Natural killer cell (primary cell): ENCODE measurements around the gene DLGAP3. TPM values are rescaled to one million over a fixed set of nuclear protein-coding genes. Genes with fewer than 3 reads are reported as not detected.

Source experiments
- ATAC-seq, 3 donors: fragments of 150-1000 bp in 2 of 3; fragments of 200-7000 bp in 1 of 3; cut with Tn5 transposase; 1 replicate in 1 of 3; 2 replicates in 2 of 3; pipeline ENCODE4 v1.10.0; 2021; ENCODE audit warnings: mild to moderate bottlenecking in 2 of 3, moderate library complexity in 2 of 3
- DNase-seq, 2 donors: peaks; one replicate each; pipeline versions ENCODE4 v3.0.0 to v3.0.0-alpha.2; 2013 to 2021; ENCODE audit warnings: mixed read lengths in 1 of 2
- H3K27ac ChIP-seq: one replicate; pipeline ENCODE4 v1.5.1; 2013; ENCODE audit warnings: mild to moderate bottlenecking, low read length
- H3K27me3 ChIP-seq: one replicate; pipeline ENCODE4 v1.6.1; 2013; ENCODE audit warnings: low read length; ENCODE audit not compliant: control insufficient read depth, insufficient read depth
- H3K36me3 ChIP-seq: one replicate; pipeline ENCODE4 v1.6.1; 2013; ENCODE audit warnings: low read length; ENCODE audit not compliant: control insufficient read depth, insufficient read depth
- H3K4me1 ChIP-seq: one replicate; pipeline ENCODE4 v1.6.1; 2013; ENCODE audit warnings: low read length; ENCODE audit not compliant: control insufficient read depth, insufficient read depth
- H3K4me3 ChIP-seq: one replicate; pipeline ENCODE4 v1.5.1; 2013; ENCODE audit warnings: low read length
- H3K9me3 ChIP-seq: one replicate; pipeline ENCODE4 v1.6.1; 2013; ENCODE audit warnings: low read length; ENCODE audit not compliant: control insufficient read depth, insufficient read depth
- H3K27ac Mint-ChIP-seq, 2 donors: one replicate each; pipeline ENCODE4 v1.8.0; 2022; ENCODE audit warnings: mild to moderate bottlenecking in 2 of 2, mixed read lengths in 2 of 2, moderate library complexity in 1 of 2
- H3K27me3 Mint-ChIP-seq, 2 donors: one replicate each; pipeline ENCODE4 v1.8.0; 2022; ENCODE audit warnings: low read depth in 2 of 2, mixed read lengths in 2 of 2
- H3K36me3 Mint-ChIP-seq: one replicate; pipeline ENCODE4 v1.8.0; 2022; ENCODE audit warnings: mixed read lengths
- H3K4me1 Mint-ChIP-seq, 2 donors: one replicate each; pipeline ENCODE4 v1.8.0; 2022; ENCODE audit warnings: mixed read lengths in 2 of 2
- H3K4me3 Mint-ChIP-seq: one replicate; pipeline ENCODE4 v1.8.0; 2022; ENCODE audit warnings: mild to moderate bottlenecking, moderate library complexity, mixed read lengths
- H3K9me3 Mint-ChIP-seq, 2 donors: one replicate each; pipeline ENCODE4 v1.8.0; 2022; ENCODE audit warnings: mixed read lengths in 2 of 2
- WGBS: methylation state at CpG from one replicate; pipeline ENCODE4 v1.1.7; 2013; ENCODE audit warnings: missing lambda C conversion rate; ENCODE audit not compliant: insufficient coverage; 5-methylcytosine and 5-hydroxymethylcytosine counted together
- intact Hi-C: fragments of 100-400 bp; cut with micrococcal nuclease; formaldehyde crosslinking; loops from one replicate; pipeline ENCODE4 v1.14.2; 2022
- total RNA-seq, 4 donors: library from RNA; stranded (reverse); fragments of 120-200 nt in 1 of 4; gene quantifications; one replicate each; pipeline versions ENCODE4 v1.2.3 to v1.2.4, GENCODE V29; 2013 to 2022
- TF ChIP-seq, protein P1 (sequence below): fragments of 200-600 bp; IDR thresholded peaks from one replicate; pipeline ENCODE4 v1.8.0; 2022; ENCODE audit warnings: antibody characterized with exemption

The DLGAP3 gene
- total RNA-seq, 3 donors from 2014 or later (not counting 1 experiment from before 2014, with no cell fraction given), result 0.33 to 0.38 (median 0.36) TPM

DNA sequence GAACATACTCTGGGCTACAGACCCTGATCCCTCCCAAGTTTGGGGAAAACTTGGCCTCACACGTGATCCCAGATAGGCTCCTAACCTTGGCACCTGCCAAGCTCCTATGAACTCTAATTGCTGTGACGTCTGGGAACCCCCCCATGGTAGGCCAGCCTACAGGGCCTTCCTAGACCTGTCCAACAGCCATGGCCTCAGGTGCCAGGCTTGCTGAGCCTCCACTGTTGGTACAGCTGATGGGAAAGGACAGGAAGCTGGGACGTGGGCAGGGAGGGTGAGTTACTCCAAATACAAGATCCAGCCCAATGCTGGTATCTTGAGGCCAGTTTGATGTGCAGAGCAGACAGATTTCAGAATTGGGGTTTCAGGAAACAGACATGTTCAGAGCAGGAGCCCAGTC, 89.0 kb downstream of the DLGAP3 start:
- Histone ChIP-seq H3K27me3 (no peaks in the 10 kb centered on the region), H3K27ac (no peak overlapping the region), H3K4me3 (no peak overlapping the region), H3K36me3 (no peaks in the 10 kb centered on the region), H3K4me1 (peaks cover 15% of the 10 kb centered on the region), H3K9me3 (no peaks in the 10 kb centered on the region)
- Mint-ChIP-seq H3K9me3 (no peaks in the 10 kb centered on the region), H3K27me3 (no peaks in the 10 kb centered on the region), H3K27ac (no peak overlapping the region), H3K4me3 (no peak overlapping the region), H3K4me1 (peaks cover 21 to 39% of the 10 kb centered on the region in 2 donors), H3K36me3 (no peaks in the 10 kb centered on the region)
- intact Hi-C loops, result no loop called here
- ATAC-seq (no peak), DNase-seq (no peak)
- TF ChIP-seq, protein P1, sequence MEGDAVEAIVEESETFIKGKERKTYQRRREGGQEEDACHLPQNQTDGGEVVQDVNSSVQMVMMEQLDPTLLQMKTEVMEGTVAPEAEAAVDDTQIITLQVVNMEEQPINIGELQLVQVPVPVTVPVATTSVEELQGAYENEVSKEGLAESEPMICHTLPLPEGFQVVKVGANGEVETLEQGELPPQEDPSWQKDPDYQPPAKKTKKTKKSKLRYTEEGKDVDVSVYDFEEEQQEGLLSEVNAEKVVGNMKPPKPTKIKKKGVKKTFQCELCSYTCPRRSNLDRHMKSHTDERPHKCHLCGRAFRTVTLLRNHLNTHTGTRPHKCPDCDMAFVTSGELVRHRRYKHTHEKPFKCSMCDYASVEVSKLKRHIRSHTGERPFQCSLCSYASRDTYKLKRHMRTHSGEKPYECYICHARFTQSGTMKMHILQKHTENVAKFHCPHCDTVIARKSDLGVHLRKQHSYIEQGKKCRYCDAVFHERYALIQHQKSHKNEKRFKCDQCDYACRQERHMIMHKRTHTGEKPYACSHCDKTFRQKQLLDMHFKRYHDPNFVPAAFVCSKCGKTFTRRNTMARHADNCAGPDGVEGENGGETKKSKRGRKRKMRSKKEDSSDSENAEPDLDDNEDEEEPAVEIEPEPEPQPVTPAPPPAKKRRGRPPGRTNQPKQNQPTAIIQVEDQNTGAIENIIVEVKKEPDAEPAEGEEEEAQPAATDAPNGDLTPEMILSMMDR, result no peak
- WGBS, result 86% methylated on average over 3 of the region's 3 CpGs

DNA sequence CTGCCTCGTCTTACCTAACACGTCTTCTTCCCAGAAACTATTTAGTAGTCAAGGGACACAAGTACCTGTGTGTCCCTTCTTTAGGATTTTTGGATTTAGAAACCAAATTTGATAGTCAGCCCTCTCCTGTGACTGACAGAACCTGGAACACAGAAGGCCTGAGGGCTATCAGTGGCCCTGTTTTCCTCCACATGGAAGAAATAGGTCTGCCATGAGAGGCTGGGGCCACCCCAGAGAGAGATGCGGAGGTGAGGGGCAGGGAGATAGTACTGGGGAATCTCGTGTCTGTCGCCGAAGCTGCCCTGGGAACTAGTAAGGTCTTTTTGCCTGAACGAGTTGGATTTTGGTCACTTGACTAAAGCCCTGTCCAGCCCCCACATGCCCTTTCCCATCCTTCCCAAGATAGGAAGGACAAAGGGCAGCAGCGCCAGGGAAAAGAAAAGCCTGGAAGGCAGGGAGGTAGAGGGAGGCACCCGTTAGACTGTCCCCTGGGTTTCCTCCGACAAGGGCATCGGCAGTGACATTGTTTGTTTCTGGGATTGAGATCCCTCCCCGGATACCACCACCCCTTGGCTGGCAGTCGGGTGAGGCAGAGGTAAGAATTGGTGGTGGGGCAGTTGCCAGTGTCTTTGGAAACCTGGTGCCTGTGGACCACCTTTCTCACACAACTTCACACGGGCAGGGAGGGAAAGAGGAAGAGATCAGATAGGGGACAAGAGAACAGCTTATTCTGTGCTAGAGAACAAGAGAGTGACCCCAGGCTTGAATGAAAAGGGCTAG, 89.7 kb downstream of the DLGAP3 start:
- peaks cover 21 to 39% of the 10 kb centered on the region in 2 donors for H3K4me1 Mint-ChIP-seq

DNA sequence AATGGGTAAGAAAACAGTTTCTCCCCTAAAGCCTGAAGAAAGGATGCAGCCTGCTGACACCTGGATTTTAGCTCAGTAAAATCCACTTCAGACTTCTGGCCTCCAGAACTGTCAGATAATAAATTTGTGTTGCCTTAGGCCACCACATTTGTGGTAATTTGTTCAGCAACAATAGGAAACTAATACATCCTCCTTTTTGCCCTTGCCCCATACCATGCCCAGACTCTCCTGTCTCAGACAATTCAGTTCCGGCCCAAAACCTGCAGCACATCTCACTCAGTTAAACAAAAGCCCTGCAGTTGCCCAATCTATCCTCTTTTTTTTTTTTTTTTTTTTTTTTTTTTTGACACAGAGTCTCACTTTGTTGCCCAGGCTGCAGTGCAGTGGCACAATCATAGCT, 95.7 kb downstream of the DLGAP3 start:
- intact Hi-C loops, result no loop called here
- Mint-ChIP-seq H3K27ac (no peak overlapping the region), H3K4me1 (peaks cover 4 to 6% of the 10 kb centered on the region in 2 donors), H3K36me3 (no peaks in the 10 kb centered on the region), H3K4me3 (no peak overlapping the region), H3K9me3 (no peaks in the 10 kb centered on the region), H3K27me3 (no peaks in the 10 kb centered on the region)
- Histone ChIP-seq H3K4me1 (no peaks in the 10 kb centered on the region), H3K36me3 (no peaks in the 10 kb centered on the region), H3K27ac (no peak overlapping the region), H3K9me3 (no peaks in the 10 kb centered on the region), H3K27me3 (no peaks in the 10 kb centered on the region), H3K4me3 (no peak overlapping the region)
- DNase-seq, result no peak
- no peak for ATAC-seq
- TF ChIP-seq, protein P1, result no peak
- 100% methylated on average over 1 of the region's 1 CpG for WGBS

More for the DNA sequence above, 89.7 kb downstream of the DLGAP3 start:
- 93% methylated on average over 10 of the region's 14 CpGs for WGBS
- no peak overlapping the region for H3K4me3 Mint-ChIP-seq
- Histone ChIP-seq H3K36me3 (no peaks in the 10 kb centered on the region), H3K4me3 (no peak overlapping the region), H3K4me1 (peaks cover 15% of the 10 kb centered on the region), H3K27me3 (no peaks in the 10 kb centered on the region), H3K9me3 (no peaks in the 10 kb centered on the region), H3K27ac (no peak overlapping the region)
- no peaks in the 10 kb centered on the region for H3K27me3 Mint-ChIP-seq
- H3K36me3 Mint-ChIP-seq, result no peaks in the 10 kb centered on the region
- no peak overlapping the region for H3K27ac Mint-ChIP-seq
- no peaks in the 10 kb centered on the region for H3K9me3 Mint-ChIP-seq
- DNase-seq (no peak), ATAC-seq (no peak)
- TF ChIP-seq, protein P1, result no peak
- intact Hi-C loops, result no loop called here
